Subcutaneous abdominal adipose tissue (tissue), 5 donors: ENCODE measurements around the gene PAPPA2.

Source experiments
- H3K27ac ChIP-seq: one replicate; pipeline ENCODE4 v1.7.0; 2013; ENCODE audit warnings: low read depth, mild to moderate bottlenecking, inconsistent platforms, low read length, moderate library complexity
- H3K27me3 ChIP-seq, 5 donors: one replicate each; pipeline ENCODE4 v1.7.0; 2013; ENCODE audit warnings: low read length in 5 of 5, inconsistent platforms in 1 of 5; ENCODE audit not compliant: control insufficient read depth in 5 of 5, insufficient read depth in 4 of 5
- H3K36me3 ChIP-seq, 5 donors: one replicate each; pipeline ENCODE4 v1.7.0; 2013; ENCODE audit warnings: low read length in 5 of 5; ENCODE audit not compliant: control insufficient read depth in 5 of 5, insufficient read depth in 5 of 5
- H3K4me1 ChIP-seq, 5 donors: one replicate each; pipeline ENCODE4 v1.7.0; 2013; ENCODE audit warnings: low read length in 5 of 5, mild to moderate bottlenecking in 3 of 5, moderate library complexity in 1 of 5; ENCODE audit not compliant: control insufficient read depth in 5 of 5, insufficient read depth in 5 of 5
- H3K4me3 ChIP-seq, 5 donors: one replicate each; pipeline ENCODE4 v1.7.0; 2013; ENCODE audit warnings: low read length in 5 of 5, low read depth in 1 of 5
- H3K9ac ChIP-seq, 5 donors: one replicate each; pipeline ENCODE4 v1.7.0; 2013; ENCODE audit warnings: low read length in 5 of 5, mild to moderate bottlenecking in 4 of 5, moderate library complexity in 3 of 5
- H3K9me3 ChIP-seq, 5 donors: one replicate each; pipeline ENCODE4 v1.7.0; 2013; ENCODE audit warnings: low read length in 5 of 5; ENCODE audit not compliant: control insufficient read depth in 5 of 5
- donor health status: healthy.
- donor health status: healthy.
- donor health status: healthy.
- donor health status: healthy.
- donor health status: healthy.

PAPPA2 gene

DNA sequence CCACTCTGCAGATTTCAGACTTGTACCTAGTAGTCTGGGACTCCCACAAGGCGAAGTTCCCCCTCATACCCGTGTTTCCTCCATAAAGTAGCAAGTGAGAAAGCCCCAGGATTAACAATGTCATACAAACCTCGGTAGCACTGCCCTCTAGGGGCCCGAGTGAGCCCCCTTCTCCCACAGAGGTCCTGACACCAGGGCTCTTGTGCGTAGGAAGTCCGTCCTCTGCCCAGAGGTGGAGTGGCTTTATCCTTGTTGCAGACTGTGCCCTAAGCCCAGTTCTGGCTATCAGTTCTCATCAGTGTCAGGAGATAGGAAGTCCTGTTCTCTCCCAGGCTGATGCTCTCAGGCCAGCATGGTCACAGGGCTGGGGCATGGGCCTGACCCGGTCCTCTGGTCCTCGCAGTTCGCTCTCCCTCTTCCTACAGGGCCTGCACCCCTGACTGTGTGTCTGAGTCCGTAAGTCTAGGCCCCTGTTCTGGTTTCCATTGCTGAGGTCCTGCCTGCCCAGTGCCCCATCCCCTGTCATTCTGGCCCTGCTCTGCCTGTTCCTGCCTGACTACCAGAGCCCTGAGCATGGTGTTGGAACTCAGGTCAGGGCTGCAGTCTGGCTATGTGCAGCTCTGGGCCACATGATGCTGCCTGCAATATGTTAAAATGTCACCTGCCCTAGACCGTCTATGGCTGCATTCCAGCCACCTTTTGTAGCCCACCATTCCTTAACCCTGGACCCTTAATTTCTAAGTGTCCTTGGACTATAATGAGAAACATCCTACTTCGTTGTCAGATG lies 416.0 kb downstream of the PAPPA2 start:
- Histone ChIP-seq H3K4me3 (no peak overlapping the region), H3K36me3 (no peaks in the 10 kb centered on the region), H3K9ac (no peak overlapping the region), H3K27ac (no peak overlapping the region), H3K9me3 (no peaks in the 10 kb centered on the region), H3K27me3 (peaks cover 0 to 2% (median 0%) of the 10 kb centered on the region in 5 donors), H3K4me1 (no peaks in the 10 kb centered on the region)

DNA sequence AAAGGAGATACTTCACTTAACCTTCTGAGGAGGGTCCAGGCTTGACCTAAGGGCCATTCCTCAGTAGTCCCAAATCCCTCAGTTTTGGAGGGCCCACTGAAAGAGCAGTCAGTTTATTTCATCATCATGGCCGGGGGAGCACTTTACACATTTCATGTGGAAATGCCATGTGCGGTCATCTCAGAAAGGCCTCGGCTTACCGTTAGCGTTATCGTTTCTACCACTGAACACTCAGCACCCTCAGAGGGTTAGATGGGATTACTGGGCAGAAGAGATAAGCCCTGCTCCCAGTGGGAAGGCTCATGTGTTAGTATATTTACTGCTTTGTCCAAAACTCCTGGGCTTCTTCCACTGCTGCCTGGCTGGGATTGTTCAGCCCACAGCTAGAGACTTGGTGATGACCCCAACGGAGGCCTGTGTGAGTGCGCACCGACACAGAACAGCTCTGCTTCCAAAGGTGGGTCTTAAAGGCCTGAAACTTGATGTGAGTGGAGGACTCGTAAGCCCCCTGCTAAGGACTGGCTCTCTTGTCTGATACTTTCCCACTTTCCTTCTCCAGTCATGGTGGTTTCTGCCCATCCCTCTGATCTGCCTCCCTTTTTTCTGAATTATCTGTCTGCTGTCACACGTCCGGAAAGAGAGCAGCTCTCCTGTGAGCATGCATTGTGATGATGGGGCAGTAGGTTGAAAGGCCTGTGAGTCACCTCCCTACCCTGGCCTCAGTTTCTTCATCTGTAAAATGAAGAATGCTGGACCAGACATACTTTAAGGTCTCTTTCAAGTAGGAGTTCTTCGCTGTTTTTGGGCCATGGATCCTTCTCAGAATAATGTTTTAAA lies 417.0 kb downstream of the PAPPA2 start:
- Histone ChIP-seq H3K36me3 (no peaks in the 10 kb centered on the region), H3K9me3 (no peaks in the 10 kb centered on the region), H3K4me1 (no peaks in the 10 kb centered on the region)

DNA sequence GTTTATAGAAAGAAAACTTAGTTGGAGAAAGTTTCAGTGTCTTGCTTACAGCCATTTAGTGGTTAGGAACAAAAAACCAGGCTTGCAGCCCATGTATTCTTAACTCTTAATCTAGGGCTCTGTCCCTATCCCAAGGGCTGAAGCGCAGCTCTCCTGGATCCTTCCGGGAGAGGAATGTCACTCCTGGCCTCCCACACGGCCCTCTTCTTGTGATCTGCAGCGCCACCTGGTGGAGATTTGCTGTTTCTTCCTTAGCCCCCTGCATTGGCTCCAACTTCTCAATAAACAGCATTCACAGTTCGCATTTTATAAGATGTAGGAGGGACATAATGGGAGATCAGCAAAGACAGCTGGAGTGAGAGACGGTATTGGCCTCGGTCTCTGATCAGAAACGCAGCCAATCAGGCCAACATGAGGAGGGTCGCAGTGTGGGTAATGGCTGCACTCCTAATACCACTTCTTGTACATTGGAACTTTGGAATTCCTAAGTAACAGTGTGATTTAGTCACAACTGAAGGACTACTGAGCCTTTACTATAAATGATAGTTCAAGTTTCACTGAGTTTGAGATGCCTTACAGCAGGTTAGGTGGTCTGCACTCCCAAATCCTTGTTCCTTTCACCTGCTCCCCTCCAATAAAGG lies 418.1 kb downstream of the PAPPA2 start:
- no peak overlapping the region for H3K9ac ChIP-seq
- H3K4me1 ChIP-seq, result no peaks in the 10 kb centered on the region
- no peaks in the 10 kb centered on the region for H3K9me3 ChIP-seq
- peaks cover 0 to 2% (median 0%) of the 10 kb centered on the region in 5 donors for H3K27me3 ChIP-seq
- H3K27ac ChIP-seq, result no peak overlapping the region
- no peak overlapping the region for H3K4me3 ChIP-seq
- H3K36me3 ChIP-seq, result no peaks in the 10 kb centered on the region

More for the DNA sequence above, 417.0 kb downstream of the PAPPA2 start:
- Histone ChIP-seq H3K27ac (no peak overlapping the region), H3K4me3 (no peak overlapping the region), H3K27me3 (peaks cover 0 to 2% (median 0%) of the 10 kb centered on the region in 5 donors), H3K9ac (no peak overlapping the region)

DNA sequence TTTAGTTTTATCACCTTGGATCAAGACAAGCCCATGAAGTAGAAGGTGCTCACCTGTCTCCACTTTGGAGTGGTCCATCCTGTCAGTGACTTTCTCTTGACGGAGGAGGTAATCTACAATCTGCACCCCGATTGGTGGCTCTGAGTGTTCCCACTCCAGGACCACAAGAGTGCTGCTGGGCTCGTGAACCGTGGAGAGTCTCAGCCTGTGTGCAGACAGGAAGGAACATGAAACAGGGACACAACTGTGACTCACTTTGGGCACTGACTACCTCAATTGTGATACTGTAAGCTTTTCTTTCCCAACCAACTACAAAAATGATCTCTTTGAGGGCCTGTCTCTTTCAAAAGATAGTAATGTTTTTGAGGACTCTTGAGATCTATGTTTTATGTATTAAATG lies 421.3 kb downstream of the PAPPA2 start:
- Histone ChIP-seq H3K27ac (no peak overlapping the region), H3K4me1 (peaks cover 0 to 10% (median 9%) of the 10 kb centered on the region in 5 donors), H3K9me3 (no peaks in the 10 kb centered on the region), H3K4me3 (no peak overlapping the region), H3K9ac (no peak overlapping the region), H3K27me3 (peaks cover 0 to 2% (median 0%) of the 10 kb centered on the region in 5 donors), H3K36me3 (no peaks in the 10 kb centered on the region)

DNA sequence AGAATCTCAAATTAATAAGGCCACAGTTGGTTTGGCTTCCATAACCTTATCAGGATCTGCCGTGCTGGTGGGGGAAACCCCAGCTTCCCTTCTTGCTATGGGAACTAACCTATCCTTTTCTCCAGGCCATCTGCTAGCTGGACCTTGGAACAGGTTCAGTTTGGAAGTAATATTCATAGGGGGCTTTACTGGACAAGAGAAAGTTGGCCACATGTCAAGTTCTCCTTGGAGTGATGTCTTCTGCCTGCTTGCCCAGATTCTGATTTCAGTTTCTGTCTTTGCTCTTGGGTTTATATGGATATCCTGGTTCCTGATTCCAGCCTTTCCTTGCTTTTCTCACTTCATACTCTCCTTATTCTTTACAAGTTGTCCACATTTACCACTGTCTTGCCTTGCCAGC lies 421.9 kb downstream of the PAPPA2 start:
- H3K9me3 ChIP-seq, result no peaks in the 10 kb centered on the region
- H3K4me1 ChIP-seq, result peaks cover 0 to 10% (median 9%) of the 10 kb centered on the region in 5 donors
- H3K36me3 ChIP-seq, result no peaks in the 10 kb centered on the region
- peaks cover 0 to 2% (median 0%) of the 10 kb centered on the region in 5 donors for H3K27me3 ChIP-seq
- H3K27ac ChIP-seq, result no peak overlapping the region
- no peak overlapping the region for H3K9ac ChIP-seq
- H3K4me3 ChIP-seq, result no peak overlapping the region

DNA sequence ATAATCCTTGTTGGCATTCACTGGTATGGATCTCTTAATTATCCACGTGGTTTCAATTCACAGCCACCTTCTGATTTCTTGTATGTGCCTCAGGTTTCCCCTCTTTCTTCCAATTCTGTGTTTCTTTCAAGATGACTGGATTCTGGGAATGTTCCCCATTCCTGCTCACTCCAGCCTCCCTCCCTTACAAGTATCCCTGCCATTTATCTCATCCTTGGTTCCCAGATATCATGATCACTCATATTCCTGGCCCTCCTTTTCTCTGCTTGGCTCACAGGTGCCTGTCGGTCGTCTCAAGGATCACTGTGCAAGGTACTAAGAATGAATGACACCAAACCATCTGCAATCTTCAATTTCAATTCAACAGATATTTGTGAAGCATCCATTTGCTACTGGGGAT lies 422.4 kb downstream of the PAPPA2 start:
- H3K27me3 ChIP-seq, result no peaks in the 10 kb centered on the region
- H3K27ac ChIP-seq, result no peak overlapping the region
- H3K9me3 ChIP-seq, result no peaks in the 10 kb centered on the region
- H3K4me3 ChIP-seq, result no peak overlapping the region
- peaks cover 0 to 10% (median 9%) of the 10 kb centered on the region in 5 donors for H3K4me1 ChIP-seq
- no peaks in the 10 kb centered on the region for H3K36me3 ChIP-seq
- H3K9ac ChIP-seq, result no peak overlapping the region

DNA sequence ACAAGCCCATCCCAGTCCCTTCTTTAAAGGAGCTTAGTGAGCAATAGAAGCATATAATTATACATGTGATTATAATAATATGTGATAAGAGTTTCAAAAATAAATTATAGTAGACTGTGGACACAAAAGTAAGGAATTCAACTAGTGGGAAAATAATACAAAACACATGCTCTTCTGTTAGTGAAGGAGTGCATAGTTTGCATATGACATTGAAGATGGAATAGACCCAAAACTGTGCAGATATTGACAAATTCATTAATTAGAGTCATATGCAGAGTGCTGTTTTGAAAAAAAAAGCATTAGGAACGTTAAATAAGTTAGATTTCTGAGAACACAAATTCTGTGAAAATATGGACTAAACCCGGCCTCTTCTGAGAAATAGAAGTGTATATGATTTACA lies 422.8 kb downstream of the PAPPA2 start:
- H3K27me3 ChIP-seq, result no peaks in the 10 kb centered on the region
- H3K4me1 ChIP-seq, result peaks cover 0 to 10% (median 9%) of the 10 kb centered on the region in 5 donors
- H3K36me3 ChIP-seq, result no peaks in the 10 kb centered on the region
- no peaks in the 10 kb centered on the region for H3K9me3 ChIP-seq
- no peak overlapping the region for H3K27ac ChIP-seq
- H3K4me3 ChIP-seq, result no peak overlapping the region
- H3K9ac ChIP-seq, result no peak overlapping the region

DNA sequence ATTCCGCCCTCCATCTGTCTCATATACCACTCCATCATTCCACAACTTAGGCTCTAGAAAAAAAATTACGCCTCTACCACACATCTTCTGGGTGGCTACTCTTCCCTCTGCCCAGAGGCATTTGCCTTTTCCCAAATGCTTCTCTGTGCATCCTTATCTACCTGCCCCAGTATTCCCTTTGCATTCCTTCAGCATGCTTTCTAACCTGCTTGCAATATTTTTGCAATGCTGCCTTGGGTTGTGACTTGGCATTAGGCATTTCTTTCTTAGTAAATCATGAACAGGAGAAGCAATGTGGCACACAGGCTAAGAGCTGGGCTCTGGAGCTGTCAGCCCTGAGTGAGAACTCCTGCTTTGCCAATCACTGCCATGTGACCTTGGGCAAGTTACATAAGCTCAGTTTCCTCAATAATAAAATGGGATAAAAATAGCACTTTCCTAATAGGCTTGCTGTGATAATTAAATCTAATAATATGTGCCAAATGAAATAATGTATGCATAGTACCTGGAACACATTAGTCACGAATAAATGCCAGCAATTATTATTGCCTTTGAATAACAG lies 425.6 kb downstream of the PAPPA2 start:
- Histone ChIP-seq H3K27me3 (no peaks in the 10 kb centered on the region), H3K9me3 (no peaks in the 10 kb centered on the region), H3K4me3 (no peak overlapping the region), H3K4me1 (peaks cover 0 to 18% (median 14%) of the 10 kb centered on the region in 5 donors), H3K36me3 (no peaks in the 10 kb centered on the region), H3K27ac (no peak overlapping the region), H3K9ac (no peak overlapping the region)

DNA sequence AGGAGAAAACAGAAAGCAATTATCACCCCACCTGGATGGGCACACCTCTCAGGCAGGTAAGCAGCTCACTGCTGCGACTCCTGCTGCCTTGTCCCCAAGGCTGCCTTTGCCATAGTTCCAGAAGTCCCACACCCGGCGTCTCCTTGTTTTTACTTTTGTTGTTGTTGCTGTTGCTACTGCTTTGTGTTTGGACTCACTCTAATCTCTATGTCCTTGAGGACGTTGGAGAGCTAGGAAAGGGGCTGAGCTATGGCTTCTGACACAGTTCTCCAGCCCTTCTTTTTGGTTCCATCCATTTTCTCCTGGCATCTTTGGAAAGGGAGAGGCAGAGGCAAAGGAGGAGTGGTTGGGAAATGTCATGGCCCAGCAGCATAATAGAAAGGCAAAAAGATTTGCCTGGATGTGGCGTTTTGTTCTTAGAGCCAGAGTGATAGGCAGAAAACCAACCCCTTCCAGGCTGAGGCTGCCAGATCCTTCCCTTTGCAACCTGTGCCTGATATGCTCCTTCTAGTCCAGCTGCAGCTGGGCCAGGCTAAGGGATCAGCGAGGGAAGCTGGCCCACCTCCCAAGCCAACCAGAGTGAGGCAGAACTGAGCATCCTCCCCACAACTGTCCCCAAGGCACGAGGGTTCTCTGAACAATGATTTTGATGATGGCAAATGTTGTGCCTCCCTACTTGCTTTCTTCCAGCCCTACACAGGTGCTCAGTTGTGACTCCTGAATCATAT lies 430.8 kb downstream of the PAPPA2 start:
- Histone ChIP-seq H3K27ac (no peak overlapping the region), H3K9ac (no peak overlapping the region), H3K27me3 (no peaks in the 10 kb centered on the region), H3K4me3 (no peak overlapping the region), H3K4me1 (peaks cover 0 to 17% (median 16%) of the 10 kb centered on the region in 5 donors), H3K9me3 (no peaks in the 10 kb centered on the region), H3K36me3 (no peaks in the 10 kb centered on the region)
